ENCODE data around the gene TAF1B.

The TAF1B gene

GRCh38 chr2:9843229-9844035 is at the start of gene TAF1B:
Gene TAF1B, plus strand, starts transcription at chr2:9843474. Its CDS starts 68 bp downstream, at chr2:9843542.
- peak; percentile 88 for DNase-seq

GRCh38 chr2:9793918-9794717 is 49.2 kb upstream of the TAF1B start:
- no peak for DNase-seq

- no peak for DNase-seq
Observed at GRCh38 chr2:9795071-9795470, 48.2 kb upstream of the TAF1B start.

GRCh38 chr2:9796056-9797010 is 46.9 kb upstream of the TAF1B start:
- DNase-seq, result no peak

- no peak for DNase-seq
Observed at GRCh38 chr2:9797086-9797485, 46.2 kb upstream of the TAF1B start.

GRCh38 chr2:9797681-9798556 is 45.4 kb upstream of the TAF1B start:
- DNase-seq, result no peak

GRCh38 chr2:9799011-9799596 is 44.2 kb upstream of the TAF1B start:
- no peak for DNase-seq

GRCh38 chr2:9799729-9800632 is 43.3 kb upstream of the TAF1B start:
- peak; percentile 41 for DNase-seq

- DNase-seq, result no peak
Observed at GRCh38 chr2:9800639-9800974, 42.7 kb upstream of the TAF1B start.

- DNase-seq, result no peak
Observed at GRCh38 chr2:9800975-9801726, 42.1 kb upstream of the TAF1B start.

- DNase-seq, result no peak
Observed at GRCh38 chr2:9802576-9802993, 40.7 kb upstream of the TAF1B start.

GRCh38 chr2:9803023-9803805 is 40.1 kb upstream of the TAF1B start:
- no peak for DNase-seq

GRCh38 chr2:9805435-9806297 is 37.6 kb upstream of the TAF1B start:
- no peak for DNase-seq

GRCh38 chr2:9806298-9806610 is 37.0 kb upstream of the TAF1B start:
- DNase-seq, result no peak

GRCh38 chr2:9806656-9807055 is 36.6 kb upstream of the TAF1B start:
- DNase-seq, result no peak

- DNase-seq, result no peak
Observed at GRCh38 chr2:9807056-9807455, 36.2 kb upstream of the TAF1B start.

- DNase-seq, result no peak
Observed at GRCh38 chr2:9807555-9808305, 35.5 kb upstream of the TAF1B start.

Measured in DMS153 (cell line).